GM12872 (cell line): ENCODE results near the gene DHRS3.

ENCODE experiments used
- CTCF ChIP-seq: IDR thresholded peaks from 3 replicates; pipeline ENCODE4 v1.5.1; 2011; ENCODE audit warnings: low read depth, mild to moderate bottlenecking, low read length, moderate library complexity; ENCODE audit not compliant: insufficient read depth

Gene DHRS3

GRCh38 chr1:12618965-12619791 is 1.2 kb upstream of the DHRS3 start:
- no peak for TF ChIP-seq CTCF

GRCh38 chr1:12618661-12618964 is 603 bp upstream of the DHRS3 start:
- no peak for TF ChIP-seq CTCF

- no peak for TF ChIP-seq CTCF
These were observed 504 bp downstream of the DHRS3 start for GRCh38 chr1:12617511-12617900.

GRCh38 chr1:12616709-12617373 is 1.2 kb downstream of the DHRS3 start:
- TF ChIP-seq CTCF: no peak

GRCh38 chr1:12615865-12616708 is 1.9 kb downstream of the DHRS3 start:
- no peak for TF ChIP-seq CTCF

- no peak for TF ChIP-seq CTCF
These were observed 2.7 kb downstream of the DHRS3 start for GRCh38 chr1:12615159-12615864.
